ENCODE results near the gene STAM. TPM values are rescaled to one million over a fixed set of nuclear protein-coding genes. Genes with fewer than 3 reads are reported as not detected.

Gene STAM
- total RNA-seq, 2 experiments from 2014 or later = 12.9 to 18.2 TPM

DNA sequence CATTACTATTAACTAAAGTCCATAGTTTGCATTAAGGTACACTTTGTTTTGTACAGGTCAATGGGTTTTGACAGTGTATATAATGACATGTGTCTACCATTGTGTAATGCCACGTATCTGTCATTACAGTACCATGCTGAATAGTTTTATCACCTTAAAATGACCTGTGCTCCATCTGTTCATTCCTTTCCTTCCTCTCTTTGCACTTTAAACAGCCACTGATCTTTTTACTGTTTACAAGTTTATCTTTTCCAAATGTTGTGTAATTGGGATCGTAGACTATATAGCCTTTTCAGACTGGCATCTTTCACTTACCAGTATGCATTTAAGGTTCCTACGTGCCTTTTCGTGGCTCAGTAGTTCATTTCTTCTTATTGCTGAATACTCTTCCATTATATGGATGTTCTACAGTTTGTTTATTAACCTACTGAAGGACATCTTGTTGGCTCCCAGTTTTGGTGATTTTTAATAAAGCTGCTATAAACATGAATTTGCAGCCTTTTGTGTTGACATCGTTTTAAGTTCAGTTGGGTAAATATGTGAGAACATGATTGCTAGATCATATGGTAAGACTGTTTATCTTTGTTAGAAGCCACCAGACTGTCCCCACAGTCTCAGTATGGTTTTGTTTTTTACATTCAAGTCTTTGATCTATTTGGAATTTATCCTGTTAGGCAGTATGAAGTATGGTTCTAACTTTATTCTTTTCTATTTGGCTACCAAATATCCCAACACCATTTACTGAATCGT, 24.7 kb downstream of the STAM start:
- H3K9me3 ChIP-seq (ENCODE audit: low read length) = no peaks in the 10 kb centered on the region
- intact Hi-C loops (cut with micrococcal nuclease; ENCODE audit: unreplicated experiment) = no loop called here
- no peaks in the 10 kb centered on the region for H3K36me3 ChIP-seq (ENCODE audit: insufficient read depth, low read length)
- H3K79me2 ChIP-seq (ENCODE audit: insufficient read depth, low read depth, low read length) = peaks cover 29% of the 10 kb centered on the region; the same call in 1 of the 2 replicates
- no TSS peak for BruUV-seq (replicated peaks)
- H4K20me1 ChIP-seq (ENCODE audit: insufficient read depth, low read length) = peaks cover 12% of the 10 kb centered on the region; the same call in 1 of the 2 replicates
- H3K4me1 ChIP-seq (ENCODE audit: insufficient read depth, low read length, poor library complexity, severe bottlenecking) = no peaks in the 10 kb centered on the region
- H3K4me3 ChIP-seq (ENCODE audit: low read depth, low read length, poor library complexity, severe bottlenecking) = no peak overlapping the region
- TF ChIP-seq CTCF (conservative IDR thresholded peaks at IDR 0.05; ENCODE audit: low read length) = no peak
- TF ChIP-seq EZH2phosphoT487 (IDR thresholded peaks at IDR 0.05; ENCODE audit: borderline replicate concordance, low read depth, low read length) = no peak
- H3K4me2 ChIP-seq (ENCODE audit: low read length) = no peak overlapping the region
- ChIA-PET CTCF (ENCODE audit: unreplicated experiment) (no interaction called here), POLR2A (interaction anchor here (0.6 to 1.5 kb wide), 2 partner anchors 24 to 37 kb away, joined by 3 to 4 read pairs; no protein-coding TSS in a partner anchor)
- no peaks in the 10 kb centered on the region for H3K9me2 ChIP-seq (ENCODE audit: insufficient read depth, low read length)
- H3K27ac ChIP-seq (ENCODE audit: low read depth, low read length, poor library complexity, severe bottlenecking) = no peak overlapping the region
- H2AFZ ChIP-seq (ENCODE audit: low read length) = no peak overlapping the region
- DNase-seq (ENCODE audit: low spot score) = no peak

DNA sequence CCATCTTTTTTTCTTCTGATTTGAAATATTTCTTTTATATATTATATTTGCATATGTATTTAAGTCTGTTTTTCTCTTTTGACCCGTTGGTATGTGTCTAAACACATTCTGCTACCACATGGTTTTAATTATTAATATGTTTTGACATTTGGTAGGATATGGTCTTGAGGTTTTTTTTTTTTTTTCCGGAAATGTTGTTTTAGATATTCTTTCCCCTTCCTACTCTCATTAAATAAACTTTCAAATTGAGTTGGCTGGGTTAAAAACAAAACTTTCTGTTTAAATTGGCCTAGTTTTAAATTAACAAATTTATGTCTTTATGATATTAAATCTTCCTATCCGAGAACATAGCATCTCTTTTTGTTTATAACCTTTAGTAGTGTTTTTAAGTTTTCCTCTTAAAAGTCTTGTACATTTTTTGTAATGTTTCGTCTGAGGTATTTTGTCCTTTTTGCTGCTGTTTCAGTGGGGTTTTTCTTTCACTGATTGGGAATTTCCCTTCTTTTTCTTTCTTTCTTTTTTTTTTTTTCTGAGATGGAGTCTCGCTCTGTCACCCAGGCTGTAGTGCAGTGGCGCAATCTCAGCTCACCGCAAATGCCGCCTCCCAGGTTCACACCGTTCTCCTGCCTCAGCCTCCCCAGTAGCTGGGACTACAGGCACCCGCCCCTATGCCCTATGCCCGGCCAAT, 25.4 kb downstream of the STAM start:
- CTCF ChIA-PET (ENCODE audit: unreplicated experiment) = no interaction called here
- peaks cover 28% of the 10 kb centered on the region; the same call in 1 of the 2 replicates for H3K79me2 ChIP-seq (ENCODE audit: insufficient read depth, low read depth, low read length)
- intact Hi-C loops (cut with micrococcal nuclease; ENCODE audit: unreplicated experiment) = no loop called here
- DNase-seq (ENCODE audit: low spot score) = no peak
- BruUV-seq (replicated peaks) = no TSS peak
- H3K4me3 ChIP-seq (ENCODE audit: low read depth, low read length, poor library complexity, severe bottlenecking) = no peak overlapping the region
- H3K4me2 ChIP-seq (ENCODE audit: low read length) = no peak overlapping the region
- H3K9me3 ChIP-seq (ENCODE audit: low read length) = no peaks in the 10 kb centered on the region
- no peak overlapping the region for H2AFZ ChIP-seq (ENCODE audit: low read length)
- POLR2A ChIA-PET = interaction anchor here (0.6 kb wide), 1 partner anchor 37 kb away, joined by 3 read pairs; no protein-coding TSS in a partner anchor
- no peak overlapping the region for H3K27ac ChIP-seq (ENCODE audit: low read depth, low read length, poor library complexity, severe bottlenecking)
- H3K4me1 ChIP-seq (ENCODE audit: insufficient read depth, low read length, poor library complexity, severe bottlenecking) = no peaks in the 10 kb centered on the region
- no peaks in the 10 kb centered on the region for H3K36me3 ChIP-seq (ENCODE audit: insufficient read depth, low read length)
- peaks cover 12% of the 10 kb centered on the region; the same call in 1 of the 2 replicates for H4K20me1 ChIP-seq (ENCODE audit: insufficient read depth, low read length)
- TF ChIP-seq EZH2phosphoT487 (IDR thresholded peaks at IDR 0.05; ENCODE audit: borderline replicate concordance, low read depth, low read length) (no peak), CTCF (conservative IDR thresholded peaks at IDR 0.05; ENCODE audit: low read length) (no peak)
- H3K9me2 ChIP-seq (ENCODE audit: insufficient read depth, low read length) = no peaks in the 10 kb centered on the region
